IMR-90 (cell line): ENCODE data around the gene LTO1. TPM values are rescaled to one million over a fixed set of nuclear protein-coding genes. Genes with fewer than 3 reads are reported as not detected.

Source experiments
- ATAC-seq: fragments of 200-7000 bp; cut with Tn5 transposase; 2 replicates; pipeline ENCODE4 v1.9.1; 2020; ENCODE audit warnings: low read depth, mild to moderate bottlenecking, moderate library complexity
- BruUV-seq: library from RNA; stranded (reverse); fragments of 400-500 nt; replicated peaks from 2 replicates; lab custom pipeline; 2021; lab: Mats Ljungman, UMichigan
- CTCF ChIA-PET: fragments of 300-600 bp; formaldehyde crosslinking; extraction: SDS; loops from one replicate; lab custom pipeline; 2021; ENCODE audit warnings: antibody characterized with exemption; lab: Yijun Ruan, JAX
- POLR2A ChIA-PET: fragments of 300-600 bp; sonication (Branson Sonifier 250); formaldehyde crosslinking; loops from one replicate; lab custom pipeline; 2022; ENCODE audit warnings: antibody characterized with exemption; ENCODE audit not compliant: unreplicated experiment; lab: Charles Lee
- DNase-seq: peaks from one replicate; pipeline ENCODE4 v3.0.0; 2013
- H2AFZ ChIP-seq: replicated peaks from 2 replicates; pipeline ENCODE3; 2013; ENCODE audit warnings: low read length, mild to moderate bottlenecking; ENCODE audit not compliant: poor library complexity
- H2AK5ac ChIP-seq: 2 replicates; pipeline ENCODE4 v1.6.1; 2013; ENCODE audit warnings: low read depth, low read length, inconsistent platforms
- H2AK9ac ChIP-seq: replicated peaks from 2 replicates; pipeline ENCODE3; 2013; ENCODE audit warnings: mild to moderate bottlenecking, low read depth, low read length, moderate library complexity; ENCODE audit not compliant: poor library complexity
- H2BK120ac ChIP-seq: 2 replicates; pipeline ENCODE4 v1.6.1; 2013; ENCODE audit warnings: low read depth, low read length, inconsistent platforms
- H2BK15ac ChIP-seq: 3 replicates; pipeline ENCODE4 v1.6.1; 2013; ENCODE audit warnings: low read depth, low read length, inconsistent platforms
- H2BK20ac ChIP-seq: 2 replicates; pipeline ENCODE4 v1.6.1; 2013; ENCODE audit warnings: low read depth, mild to moderate bottlenecking, inconsistent platforms, low read length, moderate library complexity
- H2BK5ac ChIP-seq: 2 replicates; pipeline ENCODE4 v1.6.1; 2013; ENCODE audit warnings: mild to moderate bottlenecking, low read depth, low read length, inconsistent platforms; ENCODE audit not compliant: poor library complexity, severe bottlenecking
- H3K14ac ChIP-seq: replicated peaks from 2 replicates; pipeline ENCODE4 v1.6.1; 2013; ENCODE audit warnings: low read depth, low read length, inconsistent platforms
- H3K18ac ChIP-seq: 2 replicates; pipeline ENCODE4 v1.6.1; 2013; ENCODE audit warnings: low read depth, low read length, control low read depth
- H3K23ac ChIP-seq: 2 replicates; pipeline ENCODE4 v1.6.1; 2013; ENCODE audit warnings: low read depth, low read length, inconsistent platforms
- H3K27ac ChIP-seq: 2 replicates; pipeline ENCODE4 v1.5.1; 2013; ENCODE audit warnings: mild to moderate bottlenecking, control low read depth, low read length; ENCODE audit not compliant: insufficient read depth
- H3K27me3 ChIP-seq: 2 replicates; pipeline ENCODE4 v1.6.1; 2013; ENCODE audit warnings: low read length; ENCODE audit not compliant: control insufficient read depth, insufficient read depth
- H3K36me3 ChIP-seq: 2 replicates; pipeline ENCODE4 v1.6.1; 2013; ENCODE audit warnings: low read length, mixed read lengths; ENCODE audit not compliant: control insufficient read depth, insufficient read depth
- H3K4ac ChIP-seq: 2 replicates; pipeline ENCODE4 v1.6.1; 2013; ENCODE audit warnings: low read depth, low read length, inconsistent platforms
- H3K4me1 ChIP-seq: 2 replicates; pipeline ENCODE4 v1.6.1; 2013; ENCODE audit warnings: low read length, mixed read lengths; ENCODE audit not compliant: control insufficient read depth, insufficient read depth
- H3K4me2 ChIP-seq: 2 replicates; pipeline ENCODE4 v1.6.1; 2013; ENCODE audit warnings: low read depth, mild to moderate bottlenecking, control low read depth, low read length, moderate library complexity
- H3K4me3 ChIP-seq: 2 replicates; pipeline ENCODE4 v1.5.1; 2013; ENCODE audit warnings: low read depth, mild to moderate bottlenecking, control low read depth, low read length, moderate library complexity; ENCODE audit not compliant: insufficient read depth
- H3K56ac ChIP-seq: 2 replicates; pipeline ENCODE4 v1.6.1; 2013; ENCODE audit warnings: low read length, inconsistent platforms; ENCODE audit not compliant: insufficient read depth; ENCODE audit errors: extremely low read depth
- H3K79me1 ChIP-seq, 2 experiments: 2 replicates each; pipeline ENCODE4 v1.6.1; 2013; ENCODE audit warnings: low read length in 2 of 2, inconsistent platforms in 1 of 2, low read depth in 1 of 2
- H3K9ac ChIP-seq: 2 replicates; pipeline ENCODE4 v1.6.1; 2013; ENCODE audit warnings: low read depth, low read length, control low read depth
- H3K9me1 ChIP-seq: 2 replicates; pipeline ENCODE4 v1.6.1; 2013; ENCODE audit warnings: low read length, inconsistent platforms; ENCODE audit not compliant: insufficient read depth
- H3K9me3 ChIP-seq: 2 replicates; pipeline ENCODE4 v1.6.1; 2013; ENCODE audit warnings: low read length; ENCODE audit not compliant: control insufficient read depth, insufficient read depth
- H4K20me1 ChIP-seq: 2 replicates; pipeline ENCODE4 v1.6.1; 2013; ENCODE audit warnings: low read length, inconsistent platforms; ENCODE audit not compliant: insufficient read depth
- H4K5ac ChIP-seq: 2 replicates; pipeline ENCODE4 v1.6.1; 2013; ENCODE audit warnings: mild to moderate bottlenecking, low read depth, low read length, control low read depth
- H4K8ac ChIP-seq, 2 experiments: 2 replicates each; pipeline ENCODE4 v1.6.1; 2013; ENCODE audit warnings: low read depth in 2 of 2, low read length in 2 of 2, control low read depth in 1 of 2, inconsistent platforms in 1 of 2
- H4K91ac ChIP-seq: 2 replicates; pipeline ENCODE4 v1.6.1; 2013; ENCODE audit warnings: low read depth, low read length, inconsistent platforms; ENCODE audit not compliant: insufficient read depth
- RCOR1 ChIP-seq: IDR thresholded peaks from 2 replicates; pipeline ENCODE4 v1.6.1; 2012; ENCODE audit warnings: mild to moderate bottlenecking, low read length, improper control_type of control experiment; ENCODE audit not compliant: insufficient replicate concordance
- SMC3 ChIP-seq: fragments of 150-350 bp; IDR thresholded peaks from 2 replicates; pipeline ENCODE4 v1.6.1; 2016; ENCODE audit warnings: low read depth, mild to moderate bottlenecking, antibody characterized with exemption, low read length, moderate library complexity
- WGBS, 2 experiments: methylation state at CpG; one replicate each; pipeline versions ENCODE4 v1.1.5 to v1.1.7; 2013; ENCODE audit warnings: missing lambda C conversion rate in 2 of 2; ENCODE audit not compliant: insufficient read length in 1 of 2; ENCODE audit errors: extremely low coverage in 2 of 2; 5-methylcytosine and 5-hydroxymethylcytosine counted together
- dilution Hi-C: fragments of 300-500 bp; cut with HindIII; formaldehyde crosslinking; loops from one replicate; pipeline ENCODE4 v1.14.3; 2018; ENCODE audit warnings: low sequenced_read_pairs; ENCODE audit not compliant: unreplicated experiment
- in situ Hi-C: fragments of 300-500 bp; cut with MboI; formaldehyde crosslinking; loops from 3 replicates; pipeline ENCODE4 v1.14.3; 2019; ENCODE audit warnings: low sequenced_read_pairs, inconsistent platforms, mixed read lengths
- intact Hi-C: fragments of 100-400 bp; cut with micrococcal nuclease; formaldehyde crosslinking; loops from 2 replicates; pipeline ENCODE4 v1.10.0; 2022
- polyA plus RNA-seq, 3 experiments: library from polyadenylated mRNA; depleted of rRNA; stranded (reverse); fragments of >200 nt; gene quantifications; 2 replicates each; pipeline ENCODE4 v1.2.3, GENCODE V29; 2012; ENCODE audit warnings: low replicate concordance in 1 of 3
- total RNA-seq: library from RNA; depleted of rRNA; stranded (reverse); fragments of >200 nt; gene quantifications from 2 replicates; pipeline ENCODE4 v1.2.3, GENCODE V29; 2012
- TF ChIP-seq, protein P1 (sequence below): fragments of 150-350 bp; IDR thresholded peaks from 2 replicates; pipeline ENCODE4 v1.6.1; 2016; ENCODE audit warnings: low read depth, mild to moderate bottlenecking, low read length, moderate library complexity, borderline replicate concordance

LTO1 gene
- total and polyA plus RNA-seq, 2 of the 4 experiments (the other 2 are of a cell fraction), result 8.2 to 23.5 TPM

DNA sequence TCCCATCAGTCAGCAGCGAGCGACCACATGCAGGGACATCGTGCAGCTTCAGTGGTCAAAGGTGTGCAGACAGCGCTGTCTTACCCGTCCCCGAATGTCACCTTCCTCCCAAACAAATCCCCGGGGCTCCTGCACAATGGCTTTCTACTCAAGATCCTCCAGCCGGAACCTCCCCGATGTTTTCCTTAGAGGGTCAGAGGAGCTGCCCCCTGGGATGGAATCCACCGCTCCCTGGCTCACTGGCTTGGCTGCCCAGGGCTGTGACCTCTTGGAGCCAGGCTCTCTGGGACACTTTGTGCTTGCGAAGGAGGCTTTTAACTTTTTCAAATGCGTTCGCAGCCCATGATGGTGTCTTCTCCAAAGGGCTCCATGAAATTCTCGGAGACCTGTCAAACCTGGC lies 46.0 kb upstream of the LTO1 start:
- Histone ChIP-seq H3K9me1 (no peaks in the 10 kb centered on the region), H3K9ac (no peak overlapping the region), H3K9me3 (no peaks in the 10 kb centered on the region), H2BK120ac (no peak overlapping the region), H2BK5ac (no peak overlapping the region), H3K36me3 (no peaks in the 10 kb centered on the region), H3K27ac (no peak overlapping the region), H4K20me1 (no peaks in the 10 kb centered on the region), H3K79me1 (no peaks in the 10 kb centered on the region), H3K56ac (no peak overlapping the region), H3K4me3 (no peak overlapping the region), H3K27me3 (peaks cover 70% of the 10 kb centered on the region), H3K18ac (no peak overlapping the region), H4K5ac (no peak overlapping the region), H2AFZ (no peak overlapping the region), H2BK20ac (no peak overlapping the region), H2AK9ac (no peak overlapping the region), H2AK5ac (no peak overlapping the region), H3K23ac (no peak overlapping the region), H3K14ac (no peak overlapping the region), H4K8ac (no peak overlapping the region), H3K4me2 (no peak overlapping the region), H4K91ac (no peak overlapping the region), H3K4ac (no peak overlapping the region), H2BK15ac (no peak overlapping the region), H3K4me1 (no peaks in the 10 kb centered on the region; the same call in 1 of the 2 replicates)
- ChIA-PET POLR2A (no interaction called here), CTCF (interaction anchor here (1.0 kb wide), 1 partner anchor 475 kb away, joined by 8 read pairs; no protein-coding TSS in a partner anchor)
- TF ChIP-seq RCOR1 (no peak), SMC3 (no peak)
- TF ChIP-seq, protein P1, sequence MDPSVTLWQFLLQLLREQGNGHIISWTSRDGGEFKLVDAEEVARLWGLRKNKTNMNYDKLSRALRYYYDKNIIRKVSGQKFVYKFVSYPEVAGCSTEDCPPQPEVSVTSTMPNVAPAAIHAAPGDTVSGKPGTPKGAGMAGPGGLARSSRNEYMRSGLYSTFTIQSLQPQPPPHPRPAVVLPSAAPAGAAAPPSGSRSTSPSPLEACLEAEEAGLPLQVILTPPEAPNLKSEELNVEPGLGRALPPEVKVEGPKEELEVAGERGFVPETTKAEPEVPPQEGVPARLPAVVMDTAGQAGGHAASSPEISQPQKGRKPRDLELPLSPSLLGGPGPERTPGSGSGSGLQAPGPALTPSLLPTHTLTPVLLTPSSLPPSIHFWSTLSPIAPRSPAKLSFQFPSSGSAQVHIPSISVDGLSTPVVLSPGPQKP, result no peak
- intact Hi-C loops (no loop called here), in situ Hi-C loops (no loop called here), dilution Hi-C loops (no loop called here)
- no TSS peak for BruUV-seq
- no peak for ATAC-seq
- no peak for DNase-seq
- 38% methylated on average over 7 of the region's 14 CpGs; no CpG with 5 or more reads in 1 of the 2 experiments for WGBS, 2 experiments
